SK-N-MC (cell line): ENCODE measurements around the gene P3R3URF.

Experiments used
- EZH2 ChIP-seq: fragments of 200-600 bp; sonication (generic); IDR thresholded peaks from one replicate; pipeline ENCODE4 v1.6.1; 2017; ENCODE audit warnings: antibody characterized with exemption
- FOXP2 ChIP-seq: optimal IDR thresholded peaks from 2 replicates; pipeline ENCODE3; 2011; ENCODE audit warnings: mild to moderate bottlenecking, moderate library complexity; ENCODE audit not compliant: insufficient read depth; ENCODE audit errors: extremely low read length, control extremely low read depth
- POLR2AphosphoS5 ChIP-seq: IDR thresholded peaks from 2 replicates; pipeline ENCODE4 v1.6.1; 2012; ENCODE audit warnings: mild to moderate bottlenecking, low read depth, low read length, borderline replicate concordance

GRCh38 chr1:46221749-46222148, 45.5 kb upstream of the P3R3URF start:
- TF ChIP-seq POLR2AphosphoS5 (no peak), EZH2 (no peak), FOXP2 (no peak)
